OCI-LY3 (cell line): ENCODE data around the gene EGF.

Experiments used
- H2AFZ ChIP-seq: fragments of 200-600, 300-600 bp; shearing (Covaris generic); 2 replicates; pipeline ENCODE4 v1.6.0; 2014; ENCODE audit warnings: antibody characterized with exemption, low read depth, low read length
- H3K27ac ChIP-seq: fragments of 200-600, 300-600 bp; sonication (generic); 2 replicates; pipeline ENCODE4 v1.5.1; 2014; ENCODE audit warnings: mild to moderate bottlenecking, low read length, moderate library complexity, mixed read lengths
- H3K27me3 ChIP-seq: fragments of 200-600, 300-600 bp; sonication (generic); 2 replicates; pipeline ENCODE4 v1.6.1; 2014; ENCODE audit warnings: low read depth, low read length, mixed read lengths
- H3K36me3 ChIP-seq: fragments of 200-600, 300-600 bp; sonication (generic); replicated peaks from 2 replicates; pipeline ENCODE3; 2014; ENCODE audit warnings: low read depth, low read length, mixed read lengths
- H3K4me1 ChIP-seq: fragments of 300-600, 200-600 bp; sonication (generic); 2 replicates; pipeline ENCODE4 v1.6.1; 2014; ENCODE audit warnings: low read length, mixed read lengths
- H3K4me2 ChIP-seq: fragments of 200-600, 300-600 bp; sonication (generic); 2 replicates; pipeline ENCODE4 v1.6.1; 2014; ENCODE audit warnings: low read length, mixed read lengths
- H3K4me3 ChIP-seq: fragments of 300-600, 200-600 bp; sonication (generic); 2 replicates; pipeline ENCODE4 v1.5.1; 2014; ENCODE audit warnings: antibody characterized with exemption, mild to moderate bottlenecking, low read length, moderate library complexity
- H3K79me2 ChIP-seq: fragments of 300-600, 200-600 bp; shearing (Covaris generic); 2 replicates; pipeline ENCODE4 v1.6.1; 2014; ENCODE audit warnings: mild to moderate bottlenecking, low read length, mixed read lengths
- H3K9ac ChIP-seq: fragments of 300-600, 200-600 bp; shearing (Covaris generic); 2 replicates; pipeline ENCODE4 v1.6.0; 2014; ENCODE audit warnings: mild to moderate bottlenecking, low read length, moderate library complexity
- H3K9me3 ChIP-seq: fragments of 200-600, 300-600 bp; shearing (Covaris generic); 2 replicates; pipeline ENCODE4 v1.6.1; 2014; ENCODE audit warnings: low read length, mixed read lengths; ENCODE audit not compliant: insufficient read depth
- H4K20me1 ChIP-seq: fragments of 200-600, 300-600 bp; sonication (generic); 2 replicates; pipeline ENCODE4 v1.6.1; 2016; ENCODE audit warnings: low read length, mixed read lengths; ENCODE audit not compliant: insufficient read depth
- EZH2phosphoT487 ChIP-seq: fragments of 200-600 bp; shearing (Covaris generic); IDR thresholded peaks from 2 replicates; pipeline ENCODE4 v1.6.1; 2018; ENCODE audit warnings: antibody characterized with exemption, mixed run types, low read depth
- TF ChIP-seq, protein P1 (sequence below): fragments of 200-600, 300-600 bp; sonication (generic); IDR thresholded peaks from 2 replicates; pipeline ENCODE4 v1.5.1; 2014; ENCODE audit warnings: antibody characterized with exemption, low read length, low read depth

Gene EGF

DNA sequence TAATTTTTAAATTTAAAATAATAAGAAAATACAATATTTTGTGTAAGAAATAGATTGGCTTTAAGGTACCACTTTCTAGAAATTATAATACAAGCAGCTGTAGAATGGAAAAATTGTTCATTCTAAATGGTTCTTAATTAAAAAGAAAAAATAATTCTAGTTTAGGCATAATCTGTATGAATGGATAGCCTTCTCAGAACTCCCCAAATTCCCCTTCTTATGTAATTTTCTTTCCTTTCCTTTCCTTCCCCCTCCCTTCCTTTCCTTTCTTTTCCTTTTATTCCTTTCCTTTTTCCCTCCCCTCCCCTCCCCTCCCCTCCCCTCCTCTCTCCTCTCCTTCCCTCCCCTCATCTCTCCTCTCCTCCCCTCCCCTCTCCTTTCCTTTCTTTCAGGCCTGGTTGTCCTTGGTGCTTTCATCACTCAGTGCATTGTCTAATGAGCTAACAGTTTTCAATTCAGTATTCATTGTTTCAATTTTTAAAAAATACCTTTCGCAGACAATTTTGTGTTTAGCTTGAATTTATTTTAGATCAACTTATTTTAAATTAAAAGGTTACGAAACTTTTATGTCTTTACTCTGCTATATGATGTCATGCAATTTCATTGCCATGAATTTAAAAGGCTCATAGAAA, 35.9 kb upstream of the EGF start:
- H3K27me3 ChIP-seq, result no peaks in the 10 kb centered on the region
- no peak overlapping the region for H3K9ac ChIP-seq
- TF ChIP-seq EZH2phosphoT487, result no peak
- TF ChIP-seq, protein P1, sequence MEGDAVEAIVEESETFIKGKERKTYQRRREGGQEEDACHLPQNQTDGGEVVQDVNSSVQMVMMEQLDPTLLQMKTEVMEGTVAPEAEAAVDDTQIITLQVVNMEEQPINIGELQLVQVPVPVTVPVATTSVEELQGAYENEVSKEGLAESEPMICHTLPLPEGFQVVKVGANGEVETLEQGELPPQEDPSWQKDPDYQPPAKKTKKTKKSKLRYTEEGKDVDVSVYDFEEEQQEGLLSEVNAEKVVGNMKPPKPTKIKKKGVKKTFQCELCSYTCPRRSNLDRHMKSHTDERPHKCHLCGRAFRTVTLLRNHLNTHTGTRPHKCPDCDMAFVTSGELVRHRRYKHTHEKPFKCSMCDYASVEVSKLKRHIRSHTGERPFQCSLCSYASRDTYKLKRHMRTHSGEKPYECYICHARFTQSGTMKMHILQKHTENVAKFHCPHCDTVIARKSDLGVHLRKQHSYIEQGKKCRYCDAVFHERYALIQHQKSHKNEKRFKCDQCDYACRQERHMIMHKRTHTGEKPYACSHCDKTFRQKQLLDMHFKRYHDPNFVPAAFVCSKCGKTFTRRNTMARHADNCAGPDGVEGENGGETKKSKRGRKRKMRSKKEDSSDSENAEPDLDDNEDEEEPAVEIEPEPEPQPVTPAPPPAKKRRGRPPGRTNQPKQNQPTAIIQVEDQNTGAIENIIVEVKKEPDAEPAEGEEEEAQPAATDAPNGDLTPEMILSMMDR, result no peak
- H3K4me2 ChIP-seq, result peak overlapping the region; percentile 71
- no peak overlapping the region for H2AFZ ChIP-seq
- H3K9me3 ChIP-seq, result no peaks in the 10 kb centered on the region
- H3K36me3 ChIP-seq, result no peaks in the 10 kb centered on the region
- H3K27ac ChIP-seq, result 0 out of 2 replicates have a peak overlapping the region, but pooled peaks have one; percentile 21
- no peaks in the 10 kb centered on the region for H4K20me1 ChIP-seq
- H3K4me3 ChIP-seq, result peak overlapping the region; percentile 64
- H3K79me2 ChIP-seq, result no peaks in the 10 kb centered on the region
- H3K4me1 ChIP-seq, result peaks cover 16% of the 10 kb centered on the region

DNA sequence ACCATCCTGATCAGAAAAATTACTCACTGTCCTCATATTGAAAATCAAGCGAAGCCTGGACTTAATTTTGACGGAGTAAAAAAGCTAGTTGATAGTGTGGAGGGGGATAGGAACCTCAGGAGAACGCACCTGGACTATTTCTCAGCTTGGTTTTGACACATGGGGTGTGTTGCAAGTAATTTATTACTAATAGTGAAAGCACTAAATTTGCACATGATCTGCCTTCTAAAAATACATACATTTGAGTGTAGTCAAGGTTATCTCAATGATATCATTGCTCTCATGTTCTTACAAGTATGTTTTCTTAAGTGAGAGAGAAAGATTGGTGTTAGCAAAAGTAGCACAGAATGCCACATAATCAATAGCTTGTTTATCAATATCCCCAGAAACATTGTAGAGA, 35.3 kb upstream of the EGF start:
- Histone ChIP-seq H3K27me3 (no peaks in the 10 kb centered on the region), H4K20me1 (no peaks in the 10 kb centered on the region), H3K27ac (peak overlapping the region; percentile 25), H2AFZ (no peak overlapping the region), H3K4me2 (peak overlapping the region; percentile 71), H3K79me2 (no peaks in the 10 kb centered on the region), H3K9ac (peak overlapping the region; percentile 31; the same call in 1 of the 2 replicates), H3K36me3 (no peaks in the 10 kb centered on the region), H3K9me3 (no peaks in the 10 kb centered on the region), H3K4me3 (peak overlapping the region; percentile 64), H3K4me1 (peaks cover 16% of the 10 kb centered on the region)
- TF ChIP-seq, protein P1, result no peak
- no peak for TF ChIP-seq EZH2phosphoT487

DNA sequence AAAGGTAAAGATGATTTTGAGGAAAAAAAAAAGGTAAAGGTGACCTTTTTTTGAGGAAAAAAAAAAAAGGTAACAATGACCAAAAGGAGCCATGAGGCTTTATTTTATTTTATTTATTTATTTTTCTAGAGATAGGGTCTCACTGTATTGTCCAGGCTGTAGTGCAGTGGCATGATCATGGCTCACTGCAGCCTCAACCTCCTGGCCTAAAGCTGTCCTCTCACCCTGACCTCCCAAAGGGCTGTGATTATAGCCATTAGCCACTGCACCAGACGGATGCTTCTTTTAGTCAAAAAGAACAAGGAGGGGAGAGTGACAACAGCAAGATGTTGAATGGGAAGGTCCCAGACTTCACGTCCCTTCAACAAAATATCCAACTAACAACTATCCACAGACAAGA, 34.3 kb upstream of the EGF start:
- H3K4me2 ChIP-seq, result no peak overlapping the region
- H3K9me3 ChIP-seq, result no peaks in the 10 kb centered on the region
- no peaks in the 10 kb centered on the region for H3K36me3 ChIP-seq
- peaks cover 16% of the 10 kb centered on the region for H3K4me1 ChIP-seq
- no peaks in the 10 kb centered on the region for H3K79me2 ChIP-seq
- no peaks in the 10 kb centered on the region for H4K20me1 ChIP-seq
- H2AFZ ChIP-seq, result no peak overlapping the region
- no peak overlapping the region for H3K27ac ChIP-seq
- H3K9ac ChIP-seq, result no peak overlapping the region
- no peak overlapping the region for H3K4me3 ChIP-seq
- H3K27me3 ChIP-seq, result no peaks in the 10 kb centered on the region
- TF ChIP-seq, protein P1, result no peak
- no peak for TF ChIP-seq EZH2phosphoT487

- H3K4me3 ChIP-seq, result no peak overlapping the region
- H3K4me1 ChIP-seq, result peaks cover 16% of the 10 kb centered on the region
- H3K4me2 ChIP-seq, result no peak overlapping the region
- TF ChIP-seq, protein P1, result no peak
- no peak for TF ChIP-seq EZH2phosphoT487
- no peaks in the 10 kb centered on the region for H4K20me1 ChIP-seq
- no peaks in the 10 kb centered on the region for H3K9me3 ChIP-seq
- no peak overlapping the region for H2AFZ ChIP-seq
- H3K36me3 ChIP-seq, result no peaks in the 10 kb centered on the region
- H3K79me2 ChIP-seq, result no peaks in the 10 kb centered on the region
- no peak overlapping the region for H3K9ac ChIP-seq
- H3K27me3 ChIP-seq, result no peaks in the 10 kb centered on the region
- no peak overlapping the region for H3K27ac ChIP-seq
Observed at GRCh38 chr4:109879081-109879480, 33.6 kb upstream of the EGF start.
